ENCODE measurements around the gene SLC34A3. TPM values are rescaled to one million over a fixed set of nuclear protein-coding genes. Genes with fewer than 3 reads are reported as not detected.

SLC34A3 gene
- total RNA-seq, 1 donor from 2014 or later, result not detected

DNA sequence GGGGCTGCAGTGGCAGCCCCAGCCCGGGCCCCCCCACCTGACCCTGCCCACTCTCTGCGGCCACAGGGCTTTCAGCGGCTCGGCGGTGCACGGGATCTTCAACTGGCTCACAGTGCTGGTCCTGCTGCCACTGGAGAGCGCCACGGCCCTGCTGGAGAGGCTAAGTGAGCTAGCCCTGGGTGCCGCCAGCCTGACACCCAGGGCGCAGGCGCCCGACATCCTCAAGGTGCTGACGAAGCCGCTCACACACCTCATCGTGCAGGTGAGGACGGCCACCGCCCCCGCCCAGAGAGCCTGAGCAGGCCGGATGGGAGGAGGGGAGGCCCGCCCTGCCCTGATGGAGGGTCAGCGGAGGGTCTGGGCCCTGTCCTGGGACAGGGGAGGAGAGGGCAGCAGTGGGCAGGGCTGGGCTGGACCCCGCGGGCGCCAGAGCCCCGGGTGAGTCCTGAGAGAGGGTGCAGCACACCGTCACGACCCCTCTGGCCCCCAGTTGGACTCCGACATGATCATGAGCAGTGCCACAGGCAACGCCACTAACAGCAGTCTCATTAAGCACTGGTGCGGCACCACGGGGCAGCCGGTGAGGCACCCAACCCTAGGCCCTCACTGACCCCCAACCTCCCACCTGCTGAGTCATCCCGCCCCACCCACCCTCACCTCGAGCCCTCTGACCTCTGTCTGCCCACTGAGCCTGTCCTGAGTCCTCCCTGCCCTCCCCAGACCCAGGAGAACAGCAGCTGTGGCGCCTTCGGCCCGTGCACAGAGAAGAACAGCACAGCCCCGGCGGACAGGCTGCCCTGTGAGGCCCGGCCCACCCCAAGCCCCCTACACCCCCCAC lies 2.7 kb downstream of the SLC34A3 start:
- Mint-ChIP-seq H3K27ac (ENCODE audit: unreplicated experiment) (no peak overlapping the region), H3K9me3 (ENCODE audit: unreplicated experiment) (no peaks in the 10 kb centered on the region), H3K4me1 (ENCODE audit: unreplicated experiment) (peaks cover 1% of the 10 kb centered on the region), H3K4me3 (ENCODE audit: unreplicated experiment) (no peak overlapping the region), H3K36me3 (ENCODE audit: unreplicated experiment) (no peaks in the 10 kb centered on the region), H3K27me3 (ENCODE audit: unreplicated experiment) (no peaks in the 10 kb centered on the region)
- no peak for DNase-seq (ENCODE audit: extremely low spot score, unreplicated experiment)
- TF ChIP-seq, protein P1, sequence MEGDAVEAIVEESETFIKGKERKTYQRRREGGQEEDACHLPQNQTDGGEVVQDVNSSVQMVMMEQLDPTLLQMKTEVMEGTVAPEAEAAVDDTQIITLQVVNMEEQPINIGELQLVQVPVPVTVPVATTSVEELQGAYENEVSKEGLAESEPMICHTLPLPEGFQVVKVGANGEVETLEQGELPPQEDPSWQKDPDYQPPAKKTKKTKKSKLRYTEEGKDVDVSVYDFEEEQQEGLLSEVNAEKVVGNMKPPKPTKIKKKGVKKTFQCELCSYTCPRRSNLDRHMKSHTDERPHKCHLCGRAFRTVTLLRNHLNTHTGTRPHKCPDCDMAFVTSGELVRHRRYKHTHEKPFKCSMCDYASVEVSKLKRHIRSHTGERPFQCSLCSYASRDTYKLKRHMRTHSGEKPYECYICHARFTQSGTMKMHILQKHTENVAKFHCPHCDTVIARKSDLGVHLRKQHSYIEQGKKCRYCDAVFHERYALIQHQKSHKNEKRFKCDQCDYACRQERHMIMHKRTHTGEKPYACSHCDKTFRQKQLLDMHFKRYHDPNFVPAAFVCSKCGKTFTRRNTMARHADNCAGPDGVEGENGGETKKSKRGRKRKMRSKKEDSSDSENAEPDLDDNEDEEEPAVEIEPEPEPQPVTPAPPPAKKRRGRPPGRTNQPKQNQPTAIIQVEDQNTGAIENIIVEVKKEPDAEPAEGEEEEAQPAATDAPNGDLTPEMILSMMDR (IDR thresholded peaks at IDR 0.05), result no peak

DNA sequence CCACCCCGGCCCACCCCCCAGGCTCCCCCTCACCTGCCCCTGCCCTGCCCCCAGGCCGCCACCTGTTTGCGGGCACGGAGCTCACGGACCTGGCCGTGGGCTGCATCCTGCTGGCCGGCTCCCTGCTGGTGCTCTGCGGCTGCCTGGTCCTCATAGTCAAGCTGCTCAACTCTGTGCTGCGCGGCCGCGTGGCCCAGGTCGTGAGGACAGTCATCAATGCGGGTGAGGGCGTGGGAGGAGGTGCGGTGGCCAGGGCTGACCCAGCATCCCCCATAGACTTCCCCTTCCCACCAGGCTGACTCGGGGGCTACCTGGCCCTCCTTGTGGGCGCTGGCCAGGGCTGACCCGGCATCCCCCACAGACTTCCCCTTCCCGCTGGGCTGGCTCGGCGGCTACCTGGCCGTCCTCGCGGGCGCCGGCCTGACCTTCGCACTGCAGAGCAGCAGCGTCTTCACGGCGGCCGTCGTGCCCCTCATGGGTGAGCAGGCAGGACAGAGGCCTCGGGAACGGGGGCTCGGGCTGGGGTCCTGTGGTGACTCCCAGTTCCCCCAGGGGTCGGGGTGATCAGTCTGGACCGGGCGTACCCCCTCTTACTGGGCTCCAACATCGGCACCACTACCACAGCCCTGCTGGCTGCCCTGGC lies 3.5 kb downstream of the SLC34A3 start:
- Mint-ChIP-seq H3K27me3 (ENCODE audit: unreplicated experiment) (no peaks in the 10 kb centered on the region), H3K9me3 (ENCODE audit: unreplicated experiment) (no peaks in the 10 kb centered on the region), H3K4me3 (ENCODE audit: unreplicated experiment) (no peak overlapping the region), H3K4me1 (ENCODE audit: unreplicated experiment) (peaks cover 7% of the 10 kb centered on the region), H3K36me3 (ENCODE audit: unreplicated experiment) (no peaks in the 10 kb centered on the region), H3K27ac (ENCODE audit: unreplicated experiment) (no peak overlapping the region)
- TF ChIP-seq, protein P1 (IDR thresholded peaks at IDR 0.05), result no peak
- no peak for DNase-seq (ENCODE audit: extremely low spot score, unreplicated experiment)

DNA sequence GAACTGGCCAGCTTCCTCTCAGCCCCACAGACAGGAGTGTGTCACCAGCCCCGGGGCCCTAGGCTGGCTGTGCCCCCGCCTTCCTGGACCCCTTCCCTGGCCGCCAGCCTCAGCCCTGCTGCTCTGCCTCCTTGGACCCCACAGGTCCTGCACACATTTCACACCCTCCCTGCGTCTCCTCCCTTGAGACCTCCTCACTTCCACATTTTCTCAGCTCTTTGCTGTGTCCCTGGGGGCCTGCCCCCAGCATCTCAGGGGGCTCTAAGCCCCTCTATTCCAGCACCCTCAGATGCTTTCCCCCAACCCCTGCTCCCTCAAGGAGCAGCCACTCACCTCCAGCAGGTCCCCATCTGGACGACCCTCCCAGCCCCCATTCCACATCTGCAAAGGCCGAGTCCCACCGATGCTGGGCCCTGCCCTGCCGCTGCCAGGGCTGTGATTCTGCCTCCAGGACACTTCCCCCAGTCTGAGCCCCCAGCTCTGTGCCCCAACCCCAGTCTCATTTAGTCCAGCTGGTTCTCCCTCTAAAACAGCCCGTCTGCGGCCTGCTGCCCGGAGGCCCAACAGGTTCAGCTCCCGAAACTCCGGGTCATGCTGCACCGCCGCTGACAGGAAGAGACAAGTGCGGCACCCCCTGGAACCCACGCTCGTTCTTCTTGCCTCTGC lies 4.2 kb downstream of the SLC34A3 start:
- Mint-ChIP-seq H3K27me3 (ENCODE audit: unreplicated experiment) (no peaks in the 10 kb centered on the region), H3K9me3 (ENCODE audit: unreplicated experiment) (no peaks in the 10 kb centered on the region), H3K27ac (ENCODE audit: unreplicated experiment) (no peak overlapping the region), H3K36me3 (ENCODE audit: unreplicated experiment) (no peaks in the 10 kb centered on the region), H3K4me1 (ENCODE audit: unreplicated experiment) (peaks cover 12% of the 10 kb centered on the region), H3K4me3 (ENCODE audit: unreplicated experiment) (no peak overlapping the region)
- no peak for DNase-seq (ENCODE audit: extremely low spot score, unreplicated experiment)
- TF ChIP-seq, protein P1 (IDR thresholded peaks at IDR 0.05), result no peak

DNA sequence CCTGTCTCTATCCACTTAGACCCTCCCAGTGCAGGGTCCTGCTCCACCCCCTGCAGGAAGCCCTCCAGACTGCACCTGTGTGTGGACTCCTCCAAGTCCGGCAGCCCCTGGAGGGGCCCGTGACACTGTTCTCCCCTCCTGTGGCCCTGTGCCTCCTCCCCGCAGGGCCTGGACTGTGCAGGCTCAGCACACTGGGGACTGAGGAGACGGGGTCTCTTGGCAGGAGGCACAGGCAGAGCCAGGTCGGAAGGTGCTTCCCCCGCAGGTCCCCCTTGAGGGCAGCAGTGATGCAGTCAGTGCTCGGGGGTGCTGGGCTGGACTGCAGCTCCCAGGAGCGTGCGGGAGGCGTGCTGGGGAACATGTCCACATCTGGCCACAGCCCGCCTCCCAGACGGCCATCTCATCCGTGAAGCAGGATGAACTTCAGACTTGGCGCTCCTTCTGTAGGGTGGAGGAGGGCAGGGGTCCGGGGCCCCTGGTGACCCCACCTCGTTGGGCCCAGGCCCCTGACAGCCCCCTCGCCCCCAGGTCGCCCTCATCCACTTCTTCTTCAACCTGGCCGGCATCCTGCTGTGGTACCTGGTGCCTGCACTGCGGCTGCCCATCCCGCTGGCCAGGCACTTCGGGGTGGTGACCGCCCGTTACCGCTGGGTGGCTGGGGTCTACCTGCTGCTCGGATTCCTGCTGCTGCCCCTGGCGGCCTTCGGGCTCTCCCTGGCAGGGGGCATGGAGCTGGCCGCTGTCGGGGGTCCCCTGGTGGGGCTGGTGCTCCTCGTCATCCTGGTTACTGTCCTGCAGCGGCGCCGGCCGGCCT lies 4.9 kb downstream of the SLC34A3 start:
- Mint-ChIP-seq H3K4me3 (ENCODE audit: unreplicated experiment) (no peak overlapping the region), H3K4me1 (ENCODE audit: unreplicated experiment) (peaks cover 14% of the 10 kb centered on the region), H3K9me3 (ENCODE audit: unreplicated experiment) (no peaks in the 10 kb centered on the region)

More for the DNA sequence above, 4.9 kb downstream of the SLC34A3 start:
- TF ChIP-seq, protein P1 (IDR thresholded peaks at IDR 0.05), result no peak
- no peaks in the 10 kb centered on the region for H3K27me3 Mint-ChIP-seq (ENCODE audit: unreplicated experiment)
- H3K36me3 Mint-ChIP-seq (ENCODE audit: unreplicated experiment), result no peaks in the 10 kb centered on the region
- no peak for DNase-seq (ENCODE audit: extremely low spot score, unreplicated experiment)
- no peak overlapping the region for H3K27ac Mint-ChIP-seq (ENCODE audit: unreplicated experiment)

Data from osteocyte (in vitro differentiated cells).